ENCODE measurements around the gene TMEM44.

- TF ChIP-seq ZBTB2 (IDR thresholded peaks at IDR 0.05) (no peak), ELF4 (CRISPR knock-in tag; IDR thresholded peaks at IDR 0.05) (no peak), FOXJ3 (CRISPR knock-in tag; IDR thresholded peaks at IDR 0.05) (no peak)
Measured at GRCh38 chr3:194680888-194681615, 47.8 kb upstream of the TMEM44 start.
